HG02970 (cell line): ENCODE results near the gene HDGFL3.
"Not testable (repeated sequence)": the region's sequence is repeated elsewhere in the genome, so short reads cannot be mapped to it uniquely, and the experiment has no call there.

Source experiments
- ATAC-seq: cut with Tn5 transposase; IDR thresholded peaks from one replicate; pipeline ENCODE4 v1.9.1; 2021; ENCODE audit warnings: mild to moderate bottlenecking, moderate library complexity, moderate number of reproducible peaks; ENCODE audit not compliant: unreplicated experiment, low FRiP score

Gene HDGFL3

GRCh38 chr15:83198476-83198875 is 9.1 kb downstream of the HDGFL3 start:
- ATAC-seq: no peak

DNA sequence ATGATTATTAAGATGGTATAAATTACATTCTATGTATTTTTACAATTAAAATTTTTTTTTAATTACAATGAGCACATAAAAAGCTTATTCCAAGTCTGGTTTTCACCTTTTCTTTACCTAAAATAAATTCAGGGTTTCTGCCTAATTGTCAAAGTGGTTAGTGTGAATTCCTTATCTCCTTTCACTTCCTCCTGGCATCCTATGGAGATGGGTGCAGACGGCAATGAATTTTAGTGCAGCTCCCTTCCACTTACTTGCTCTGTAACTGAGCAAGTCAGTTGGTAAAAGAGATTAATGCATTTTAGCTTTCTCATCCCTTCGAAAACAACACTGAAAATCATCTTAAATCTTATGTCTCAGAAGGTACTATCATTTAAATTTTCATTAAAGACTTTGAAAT is 13.1 kb downstream of the HDGFL3 start:
- no peak for ATAC-seq

DNA sequence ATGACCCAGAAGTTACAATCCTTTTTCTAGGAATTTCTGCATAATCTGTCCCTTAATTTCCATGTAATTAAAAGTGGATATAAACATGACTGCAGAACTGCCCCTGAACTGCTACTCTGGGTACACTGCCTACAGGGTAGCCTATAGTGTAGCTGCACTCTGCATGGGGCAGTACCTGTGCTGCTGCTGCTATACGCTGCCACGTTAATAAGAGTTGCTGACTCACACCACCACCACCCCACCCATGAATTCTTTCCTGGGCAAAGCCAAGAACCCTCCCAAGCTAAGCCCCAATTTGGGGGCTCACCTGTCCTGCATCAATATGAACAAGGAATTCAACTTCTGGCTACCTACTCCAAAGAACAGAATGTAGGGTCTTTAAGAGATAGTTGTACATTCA is 13.9 kb downstream of the HDGFL3 start:
- no peak for ATAC-seq

DNA sequence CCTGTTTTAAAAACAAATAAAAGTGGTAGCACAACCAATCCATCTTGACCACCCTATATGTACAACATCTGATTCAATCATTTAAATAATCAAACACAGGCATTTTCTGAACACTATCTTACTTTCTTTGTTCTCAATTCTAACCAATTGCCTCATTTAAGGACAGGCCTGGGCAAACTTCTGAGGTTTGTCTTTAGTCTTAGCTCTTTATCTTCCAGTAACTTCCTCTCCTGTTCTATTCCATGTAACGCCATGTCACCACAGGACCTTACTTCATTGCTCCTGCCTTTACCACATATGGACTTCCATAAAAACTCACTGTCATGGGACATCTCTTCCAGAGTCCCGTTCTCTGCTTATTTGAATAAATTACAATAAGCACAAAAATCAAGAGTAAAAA is 14.9 kb downstream of the HDGFL3 start:
- no peak for ATAC-seq

DNA sequence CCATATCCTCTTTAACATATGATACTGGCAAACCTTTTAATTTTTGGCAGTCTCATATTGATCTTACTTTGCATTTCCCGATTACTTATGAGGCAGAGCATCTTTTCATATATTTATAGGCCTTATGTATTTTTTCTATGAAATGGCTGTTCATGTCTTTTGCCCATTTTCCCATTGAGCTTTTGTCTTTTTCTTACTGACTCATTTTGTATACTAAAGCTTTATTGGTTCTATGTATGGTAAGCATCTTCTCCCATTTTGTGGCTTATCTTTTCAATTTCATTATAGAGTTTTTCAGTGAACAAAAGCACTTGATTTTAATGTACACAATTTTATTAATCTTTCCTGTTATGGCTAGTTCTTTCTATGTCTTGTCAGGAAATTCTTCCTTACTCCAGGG is 17.2 kb downstream of the HDGFL3 start:
- no peak for ATAC-seq

DNA sequence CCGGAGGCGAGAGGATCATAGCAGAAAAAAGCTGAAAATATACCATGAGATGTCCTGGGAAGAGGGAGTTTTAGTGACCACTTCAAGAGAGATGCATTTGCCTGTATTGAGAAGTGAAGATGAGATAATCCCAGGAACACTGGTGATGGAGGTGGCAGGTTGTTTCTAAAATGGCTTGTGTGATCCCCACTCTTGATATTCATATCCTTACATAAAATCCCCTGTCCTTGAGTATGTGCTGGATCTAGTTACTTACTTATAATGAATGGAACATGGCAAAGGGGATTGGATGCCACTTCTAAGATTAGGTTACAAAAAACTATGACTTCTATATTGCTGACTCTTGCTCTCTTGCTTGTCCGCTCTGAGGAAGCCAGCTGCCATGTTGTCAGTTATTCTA is 22.1 kb downstream of the HDGFL3 start:
- no peak for ATAC-seq

- no peak for ATAC-seq
Observed at GRCh38 chr15:83178869-83179325, 28.7 kb downstream of the HDGFL3 start.

DNA sequence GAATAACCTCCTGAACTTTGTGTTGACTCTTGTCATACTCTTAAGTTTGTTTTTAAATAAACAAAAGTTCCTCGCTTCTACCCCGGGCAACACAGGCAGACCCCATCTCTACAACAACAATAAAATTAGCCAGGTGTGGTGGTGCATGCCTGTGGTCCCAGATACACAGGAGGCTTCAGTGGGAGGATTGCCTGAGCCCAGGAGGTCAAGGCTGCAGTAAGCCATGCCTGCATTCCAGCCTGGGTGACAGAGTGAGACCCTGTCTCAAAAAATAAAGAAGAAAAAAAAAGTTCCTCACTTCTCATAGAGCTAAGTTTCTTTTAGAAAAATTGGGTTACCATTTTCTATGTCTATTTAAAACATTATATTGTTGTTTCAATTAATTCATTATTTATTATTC is 29.2 kb downstream of the HDGFL3 start:
- ATAC-seq: no peak

DNA sequence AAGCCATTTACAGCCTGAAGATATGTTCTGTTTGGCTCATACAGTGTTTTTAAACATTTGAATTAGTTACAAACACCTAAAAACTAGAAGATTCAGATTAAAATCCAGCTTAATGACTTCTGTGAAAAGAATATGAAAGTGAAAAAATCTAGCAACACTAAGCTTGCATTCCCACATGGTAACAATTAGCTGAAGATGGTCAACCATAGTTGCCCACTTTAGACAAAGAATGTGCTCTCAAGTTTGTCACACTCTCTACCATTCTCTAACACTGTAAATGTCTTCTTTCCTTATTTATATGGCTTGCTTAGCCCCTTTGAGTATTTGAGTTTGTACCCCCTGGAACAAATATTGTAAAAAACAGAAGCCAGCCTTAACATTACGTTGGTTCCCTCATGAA is 32.7 kb downstream of the HDGFL3 start:
- no peak for ATAC-seq

DNA sequence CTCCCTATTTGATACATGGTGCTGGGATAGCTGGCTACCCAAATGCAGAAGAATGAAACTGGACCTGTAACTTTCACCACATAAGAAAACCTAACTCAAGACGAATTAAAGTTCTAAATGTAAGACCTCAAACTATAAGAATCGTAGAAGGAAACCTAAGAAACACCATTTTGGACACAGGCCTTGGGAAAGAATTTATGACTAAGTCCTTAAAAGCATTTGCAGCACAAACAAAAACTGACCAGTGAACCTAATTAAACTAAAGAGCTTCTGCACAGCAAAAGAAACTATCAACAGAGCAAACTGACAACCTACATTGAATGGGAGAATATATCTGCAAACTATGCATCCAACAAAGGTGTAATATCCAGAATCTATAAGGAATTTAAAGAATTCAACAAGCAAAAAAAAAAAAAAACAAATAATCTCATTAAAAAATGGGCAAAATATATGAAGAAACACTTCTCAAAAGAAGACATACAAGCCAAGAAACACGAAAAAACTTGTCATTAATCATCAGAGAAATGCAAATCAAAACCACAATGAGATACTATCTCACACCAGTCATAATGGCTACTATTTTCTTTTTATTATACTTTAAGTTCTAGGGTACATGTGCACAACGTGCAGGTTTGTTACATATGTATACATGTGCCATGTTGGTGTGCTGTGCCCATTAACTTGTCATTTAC is 37.0 kb downstream of the HDGFL3 start:
- ATAC-seq: no peak

GRCh38 chr15:83169576-83169975 is 38.0 kb downstream of the HDGFL3 start:
- ATAC-seq: not testable (repeated sequence)

- no peak for ATAC-seq
Observed at GRCh38 chr15:83166830-83167229, 40.8 kb downstream of the HDGFL3 start.

- ATAC-seq: no peak
Observed at GRCh38 chr15:83166218-83166617, 41.4 kb downstream of the HDGFL3 start.

GRCh38 chr15:83164771-83165404 is 42.7 kb downstream of the HDGFL3 start:
- ATAC-seq: no peak

- no peak for ATAC-seq
Observed at GRCh38 chr15:83164111-83164770, 43.4 kb downstream of the HDGFL3 start.

GRCh38 chr15:83163032-83163431 is 44.6 kb downstream of the HDGFL3 start:
- no peak for ATAC-seq

DNA sequence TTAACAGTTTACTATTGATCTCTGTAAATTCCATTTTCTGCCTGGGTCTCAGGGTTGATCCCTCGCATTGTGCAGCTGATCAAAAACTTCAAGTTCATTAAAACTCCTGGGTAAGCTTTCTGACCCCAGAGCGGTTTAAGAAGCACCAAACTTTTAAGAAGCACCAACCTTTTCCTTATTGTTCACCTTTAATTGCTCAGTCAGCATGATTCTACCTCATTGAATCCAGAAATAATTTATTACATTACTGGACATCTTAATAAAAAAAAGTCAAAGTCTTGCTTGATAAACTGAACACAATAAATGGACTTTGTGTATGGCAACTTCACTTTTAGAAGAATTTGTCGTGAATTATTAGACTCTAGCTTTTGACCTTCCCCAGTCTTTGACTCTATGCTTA is 46.9 kb downstream of the HDGFL3 start:
- no peak for ATAC-seq

- no peak for ATAC-seq
Observed at GRCh38 chr15:83158393-83158792, 49.2 kb downstream of the HDGFL3 start.

DNA sequence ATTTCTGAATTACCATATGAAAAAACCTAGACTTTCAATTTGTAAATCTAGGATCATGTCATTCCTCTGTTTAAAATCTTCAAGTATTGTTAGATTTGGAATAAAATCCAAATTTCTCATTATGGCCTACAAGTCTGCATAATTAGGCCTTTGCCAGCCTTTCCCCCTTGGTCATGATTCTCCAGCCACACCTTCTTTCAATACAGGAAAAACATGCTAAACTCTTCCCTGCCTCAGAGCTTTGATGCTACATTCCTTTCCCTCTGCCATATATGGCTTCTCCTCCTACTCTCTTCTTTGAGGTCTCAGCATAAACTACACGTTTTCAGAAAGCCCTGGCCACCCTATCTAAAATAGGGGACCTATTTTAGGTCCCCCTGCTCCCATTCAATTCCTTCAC is 51.7 kb downstream of the HDGFL3 start:
- ATAC-seq: no peak

GRCh38 chr15:83153288-83153687 is 54.3 kb downstream of the HDGFL3 start:
- no peak for ATAC-seq

DNA sequence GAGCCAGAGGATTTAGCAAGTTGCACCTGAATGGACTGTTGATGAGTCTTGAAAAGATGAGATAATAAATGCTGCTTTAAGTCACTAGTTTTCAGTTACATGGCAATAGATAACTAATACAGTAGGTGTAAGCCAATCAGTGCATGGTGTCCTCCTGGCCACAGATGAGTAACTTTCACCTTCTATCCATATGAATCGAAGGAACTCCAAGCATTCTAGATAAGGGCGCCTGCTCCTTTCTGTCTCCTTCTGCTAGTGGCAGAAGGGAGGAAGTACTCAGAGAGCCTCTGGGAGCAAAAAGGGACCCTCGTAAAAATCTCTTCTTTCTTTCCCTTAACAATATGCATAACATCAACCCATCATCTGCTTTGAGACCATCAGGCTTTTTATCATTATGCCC is 62.9 kb downstream of the HDGFL3 start:
- no peak for ATAC-seq

DNA sequence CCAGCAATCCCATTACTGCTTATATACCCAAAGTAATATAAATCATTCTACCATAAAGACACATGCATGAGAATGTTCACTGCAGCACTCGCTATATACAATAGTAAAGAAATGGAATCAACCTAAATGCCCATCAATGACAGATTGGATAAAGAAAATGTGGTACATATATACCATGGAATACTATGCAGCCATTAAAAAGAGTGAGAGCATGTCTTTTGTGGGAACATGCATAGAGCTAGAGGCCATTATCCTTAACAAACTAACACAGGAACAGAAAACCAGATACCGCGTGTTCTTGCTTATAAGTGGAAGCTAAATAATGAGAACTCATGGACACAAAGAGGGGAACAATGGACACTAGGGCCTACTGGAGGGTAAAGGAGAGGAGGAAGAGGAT is 65.5 kb downstream of the HDGFL3 start:
- not testable (repeated sequence) for ATAC-seq
